Measurements from ENCODE around the gene ZBTB20. TPM values are rescaled to one million over a fixed set of nuclear protein-coding genes. Genes with fewer than 3 reads are reported as not detected.

The ZBTB20 gene
- polyA plus RNA-seq, 3 donors: 4.2 to 7.6 (median 6.4) TPM

GRCh38 chr3:114364806-114365654, 782.1 kb downstream of the ZBTB20 start:
- no peak for DNase-seq (ENCODE audit: low read depth in 3 of 3, low spot score in 2 of 3)

GRCh38 chr3:114363554-114364202, 783.4 kb downstream of the ZBTB20 start:
- DNase-seq (ENCODE audit: low read depth in 3 of 3, low spot score in 2 of 3): no peak

- no peak for DNase-seq (ENCODE audit: low read depth in 3 of 3, low spot score in 2 of 3)
Measured at GRCh38 chr3:114362815-114363214, 784.3 kb downstream of the ZBTB20 start.

GRCh38 chr3:114361391-114361790, 785.7 kb downstream of the ZBTB20 start:
- no peak for DNase-seq (ENCODE audit: low read depth in 3 of 3, low spot score in 2 of 3)

- no peak for DNase-seq (ENCODE audit: low read depth in 3 of 3, low spot score in 2 of 3)
Measured at GRCh38 chr3:114356525-114356924, 790.6 kb downstream of the ZBTB20 start.

- no peak for DNase-seq (ENCODE audit: low read depth in 3 of 3, low spot score in 2 of 3)
Measured at GRCh38 chr3:114356066-114356465, 791.0 kb downstream of the ZBTB20 start.

- no peak for DNase-seq (ENCODE audit: low read depth in 3 of 3, low spot score in 2 of 3)
Measured at GRCh38 chr3:114355653-114356052, 791.4 kb downstream of the ZBTB20 start.

GRCh38 chr3:114351822-114352145, 795.3 kb downstream of the ZBTB20 start:
- DNase-seq (ENCODE audit: low read depth in 3 of 3, low spot score in 2 of 3): no peak

GRCh38 chr3:114351123-114351821, 795.8 kb downstream of the ZBTB20 start:
- DNase-seq (ENCODE audit: low read depth in 3 of 3, low spot score in 2 of 3): no peak

GRCh38 chr3:114350690-114351089, 796.4 kb downstream of the ZBTB20 start:
- no peak for DNase-seq (ENCODE audit: low read depth in 3 of 3, low spot score in 2 of 3)

- no peak for DNase-seq (ENCODE audit: low read depth in 3 of 3, low spot score in 2 of 3)
Measured at GRCh38 chr3:114350271-114350670, 796.8 kb downstream of the ZBTB20 start.

- no peak for DNase-seq (ENCODE audit: low read depth in 3 of 3, low spot score in 2 of 3)
Measured at GRCh38 chr3:114344492-114344891, 802.6 kb downstream of the ZBTB20 start.

- no peak for DNase-seq (ENCODE audit: low read depth in 3 of 3, low spot score in 2 of 3)
Measured at GRCh38 chr3:114338651-114339357, 808.3 kb downstream of the ZBTB20 start.

GRCh38 chr3:114336857-114337256, 810.2 kb downstream of the ZBTB20 start:
- DNase-seq (ENCODE audit: low read depth in 3 of 3, low spot score in 2 of 3): no peak

GRCh38 chr3:114336122-114336697, 810.9 kb downstream of the ZBTB20 start:
- DNase-seq (ENCODE audit: low read depth in 3 of 3, low spot score in 2 of 3): no peak

- DNase-seq (ENCODE audit: low read depth in 3 of 3, low spot score in 2 of 3): no peak
Measured at GRCh38 chr3:114333923-114334240, 813.2 kb downstream of the ZBTB20 start.

- no peak for DNase-seq (ENCODE audit: low read depth in 3 of 3, low spot score in 2 of 3)
Measured at GRCh38 chr3:114333180-114333922, 813.7 kb downstream of the ZBTB20 start.

- no peak for DNase-seq (ENCODE audit: low read depth in 3 of 3, low spot score in 2 of 3)
Measured at GRCh38 chr3:114332342-114333179, 814.5 kb downstream of the ZBTB20 start.

GRCh38 chr3:114331710-114332109, 815.4 kb downstream of the ZBTB20 start:
- DNase-seq (ENCODE audit: low read depth in 3 of 3, low spot score in 2 of 3): no peak
